Breast epithelium (tissue), 3 donors: ENCODE measurements around the gene HDLBP.

Experiments
- POLR2A ChIP-seq: fragments of 450-650 bp; IDR thresholded peaks from one replicate; pipeline ENCODE4 v1.6.1; 2016; ENCODE audit warnings: antibody characterized with exemption, mild to moderate bottlenecking, moderate library complexity
- POLR2AphosphoS5 ChIP-seq, 3 donors: sonication (generic); formaldehyde crosslinking; IDR thresholded peaks; one replicate each; pipeline ENCODE4 v1.6.1; 2017; ENCODE audit warnings: antibody characterized with exemption in 3 of 3

DNA sequence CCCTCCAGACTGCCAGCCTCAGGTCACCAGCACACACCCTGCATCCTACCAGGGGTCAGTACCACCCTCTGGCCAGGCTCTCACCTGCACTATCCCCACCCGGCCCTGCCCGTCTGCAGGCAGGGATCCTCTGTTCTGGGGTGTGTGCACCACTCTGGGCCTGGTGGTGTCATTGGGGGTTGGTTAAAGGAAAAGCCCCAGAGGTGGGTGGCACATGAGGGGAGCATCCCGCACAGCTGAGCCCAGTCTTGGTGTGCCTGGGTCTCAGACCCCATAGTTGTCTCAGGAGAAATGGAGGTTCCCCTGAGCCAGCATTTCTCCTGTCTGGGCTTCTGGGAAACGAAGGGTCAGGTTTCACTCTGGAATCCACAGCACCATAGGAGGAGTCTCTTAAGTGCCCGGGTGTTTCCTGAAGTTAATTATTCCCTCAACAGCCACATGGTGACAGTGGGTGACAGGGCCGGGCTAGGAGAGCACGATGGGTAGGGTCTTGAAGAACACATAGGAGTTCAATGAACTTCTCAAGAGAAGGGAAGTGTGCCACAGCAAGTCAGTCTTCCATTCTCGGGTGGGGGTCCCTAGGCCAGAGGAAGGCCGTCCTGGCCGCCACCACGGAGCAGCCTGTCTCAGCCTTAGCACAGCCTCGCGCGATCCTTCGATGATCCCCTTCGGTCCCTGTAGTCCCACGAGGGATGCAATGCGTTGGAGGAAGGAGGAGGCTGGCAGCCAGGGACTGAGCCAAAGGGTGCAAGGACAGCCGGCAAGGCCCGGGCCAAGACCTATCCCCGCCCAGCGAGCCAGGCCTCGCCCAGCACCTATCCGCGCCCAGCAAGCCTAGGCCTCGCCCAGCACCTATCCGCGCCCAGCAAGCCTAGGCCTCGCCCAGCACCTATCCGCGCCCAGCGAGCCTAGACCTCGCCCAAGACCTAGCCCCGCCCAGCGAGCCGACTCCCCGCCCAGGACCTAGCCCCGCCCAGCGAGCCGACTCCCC is 39.5 kb upstream of the HDLBP start:
- TF ChIP-seq POLR2AphosphoS5 (IDR thresholded peaks at IDR 0.05) (peak in 1 of 3 donors; percentile 18), POLR2A (no peak)
